ENCODE data around the gene TTBK2.
"Not testable (repeated sequence)": the region's sequence is repeated elsewhere in the genome, so short reads cannot be mapped to it uniquely, and the experiment has no call there.

Gene TTBK2

DNA sequence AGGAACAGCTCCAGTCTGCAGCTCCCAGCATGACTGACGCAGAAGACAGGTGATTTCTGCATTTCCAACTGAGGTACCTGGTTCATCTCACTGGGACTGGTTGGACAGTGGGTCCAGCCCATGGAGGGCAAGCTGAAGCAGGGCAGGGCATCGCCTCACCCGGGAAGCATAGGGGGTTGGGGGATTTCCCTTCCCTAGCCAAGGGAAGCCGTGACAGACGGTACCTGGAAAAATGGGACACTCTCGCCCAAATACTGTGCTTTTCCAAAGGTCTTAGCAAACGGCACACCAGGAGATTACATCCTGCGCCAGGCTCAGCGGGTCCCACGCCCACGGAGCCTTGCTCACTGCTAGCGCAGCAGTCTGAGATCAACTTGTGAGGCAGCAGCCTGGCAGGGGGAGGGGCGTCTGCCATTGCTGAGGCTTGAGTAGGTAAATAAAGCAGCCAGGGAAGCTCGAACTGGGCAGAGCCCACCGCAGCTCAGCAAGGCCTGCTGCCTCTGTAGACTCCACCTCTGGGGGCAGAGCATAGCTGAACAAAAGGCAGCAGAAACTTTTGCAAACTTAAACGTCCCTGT lies 156.3 kb downstream of the TTBK2 start:
- not testable (repeated sequence) for DNase-seq (ENCODE audit: low read depth)

DNA sequence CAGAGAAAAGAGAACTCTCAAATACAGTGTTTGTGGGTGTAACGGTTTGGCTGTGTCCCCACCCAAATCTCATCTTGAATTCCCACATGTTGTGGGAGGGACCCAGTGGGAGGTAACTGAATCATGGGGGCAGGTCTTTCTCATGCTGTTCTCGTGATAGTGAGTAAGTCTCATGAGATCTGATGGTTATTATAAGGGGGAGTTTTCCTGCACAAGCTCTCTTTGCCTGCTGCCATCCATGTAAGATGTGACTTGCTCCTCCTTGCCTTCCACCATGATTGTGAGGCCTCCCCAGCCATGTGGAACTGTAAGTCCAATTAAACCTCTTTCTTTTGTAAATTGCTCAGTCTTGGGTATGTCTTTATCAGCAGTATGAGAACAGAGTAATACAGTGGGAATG lies 158.8 kb downstream of the TTBK2 start:
- DNase-seq (ENCODE audit: low read depth): not testable (repeated sequence)

DNA sequence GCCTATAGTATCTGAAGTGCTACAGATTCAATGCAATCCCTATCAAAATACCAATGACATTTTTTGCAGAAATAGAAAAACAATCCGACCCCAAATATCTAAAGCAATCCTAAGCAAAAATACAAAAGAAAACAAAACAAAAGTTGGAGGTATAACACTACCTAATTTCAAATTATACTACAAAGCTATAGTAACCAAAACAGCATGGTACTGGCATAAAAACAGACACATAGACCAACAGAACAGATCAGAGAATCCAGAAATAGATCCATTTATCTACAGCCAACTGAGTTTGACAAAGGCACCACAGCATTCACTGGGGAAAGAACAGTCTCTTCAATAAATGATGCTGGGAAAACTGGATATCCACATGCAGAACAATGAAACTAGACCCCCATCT lies 159.8 kb downstream of the TTBK2 start:
- DNase-seq (ENCODE audit: low read depth): no peak

DNA sequence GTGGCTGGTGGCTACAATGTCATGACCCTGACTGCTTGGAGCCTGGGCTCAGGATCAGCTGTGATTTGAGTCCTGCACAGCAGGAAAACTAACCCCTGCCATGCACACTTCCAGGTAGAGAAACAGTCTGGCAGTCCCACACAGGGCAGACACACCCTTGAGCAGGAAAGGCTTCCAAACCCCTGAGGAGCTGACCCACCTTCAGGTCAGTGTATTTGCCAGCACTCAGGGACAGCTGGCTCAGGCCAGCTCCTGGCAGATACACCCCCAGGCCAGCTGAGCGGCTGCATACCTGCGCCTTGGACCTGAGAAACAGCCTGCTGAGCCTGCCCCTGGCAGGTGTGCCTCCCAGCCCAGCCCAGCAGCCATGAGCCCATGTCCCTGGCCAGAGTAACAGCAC lies 161.5 kb downstream of the TTBK2 start:
- DNase-seq (ENCODE audit: low read depth): no peak

DNA sequence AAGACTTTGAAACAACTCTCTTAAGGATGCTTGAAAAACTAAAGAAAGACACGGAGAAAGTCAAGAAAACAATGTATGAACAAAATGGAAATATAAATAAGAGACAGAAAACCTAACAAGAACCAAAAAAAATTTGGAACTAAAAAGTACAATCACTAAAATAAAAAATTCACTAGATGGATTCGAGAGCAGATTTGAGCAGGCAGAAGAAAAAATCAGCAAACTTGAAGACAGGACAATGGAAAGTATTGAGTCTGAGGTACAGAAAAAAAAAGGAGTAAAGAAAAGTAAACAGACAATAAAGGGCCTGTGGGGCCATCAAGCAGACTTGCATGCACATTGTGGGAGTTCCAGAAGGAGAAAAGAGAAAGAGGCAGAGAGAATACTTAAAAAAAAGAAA lies 170.3 kb downstream of the TTBK2 start:
- no peak for DNase-seq (ENCODE audit: low read depth)

DNA sequence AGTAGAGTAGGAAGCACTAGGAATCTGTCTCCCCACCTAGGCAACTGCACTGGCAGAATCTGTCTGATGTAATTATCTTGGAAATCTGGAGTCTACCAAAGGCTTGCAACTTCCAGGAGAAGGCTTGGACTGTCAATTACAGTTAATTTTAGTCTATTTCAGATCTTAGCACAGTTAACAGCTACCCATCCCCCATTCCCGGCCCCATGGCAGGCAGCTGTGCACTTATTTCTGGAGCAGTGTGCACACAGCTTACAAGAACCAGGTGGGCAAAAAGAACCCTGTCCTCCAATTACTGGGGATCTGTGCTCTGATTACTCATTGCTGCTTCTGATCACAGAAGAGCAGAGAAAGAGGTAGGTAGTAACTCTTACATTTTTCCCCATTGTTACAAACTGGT lies 171.3 kb downstream of the TTBK2 start:
- DNase-seq (ENCODE audit: low read depth): no peak

DNA sequence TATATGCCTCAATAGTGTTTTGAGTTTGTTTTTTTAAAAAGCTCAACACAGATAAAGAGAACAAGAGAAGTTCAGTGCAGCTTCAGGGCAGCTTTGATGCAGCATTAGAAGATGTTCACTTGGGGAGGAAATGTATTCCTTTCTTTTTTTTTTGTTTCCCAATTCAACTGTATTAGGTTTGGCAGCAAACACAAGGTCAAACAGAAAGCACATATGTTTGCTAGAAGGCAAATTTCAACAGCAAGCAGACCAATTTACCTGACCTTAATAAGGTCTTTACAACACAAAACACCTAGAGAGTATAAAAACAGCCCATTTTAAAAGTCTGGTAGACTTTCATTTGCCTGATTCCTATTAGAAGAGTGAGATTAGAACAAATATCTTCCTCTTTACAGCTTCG lies 176.4 kb downstream of the TTBK2 start:
- DNase-seq (ENCODE audit: low read depth): no peak

DNA sequence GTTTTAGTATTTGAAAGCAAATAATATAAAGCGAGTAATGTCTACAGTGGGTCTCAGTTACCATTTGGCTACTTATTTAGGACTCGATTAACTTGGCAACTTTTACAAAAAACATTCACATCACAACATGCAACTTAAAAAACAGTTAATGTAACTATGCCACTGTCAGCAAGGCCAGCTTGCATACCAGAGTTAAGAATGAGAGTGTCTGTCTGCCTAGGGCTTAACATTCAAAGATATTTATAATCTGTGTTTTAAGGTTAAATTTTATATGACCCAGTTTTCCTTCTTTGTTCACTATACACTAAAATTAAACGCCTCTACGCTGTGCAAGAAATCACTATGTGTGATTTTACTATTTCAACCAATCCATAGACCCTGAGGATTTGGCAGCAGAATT lies 178.4 kb downstream of the TTBK2 start:
- no peak for DNase-seq (ENCODE audit: low read depth)

DNA sequence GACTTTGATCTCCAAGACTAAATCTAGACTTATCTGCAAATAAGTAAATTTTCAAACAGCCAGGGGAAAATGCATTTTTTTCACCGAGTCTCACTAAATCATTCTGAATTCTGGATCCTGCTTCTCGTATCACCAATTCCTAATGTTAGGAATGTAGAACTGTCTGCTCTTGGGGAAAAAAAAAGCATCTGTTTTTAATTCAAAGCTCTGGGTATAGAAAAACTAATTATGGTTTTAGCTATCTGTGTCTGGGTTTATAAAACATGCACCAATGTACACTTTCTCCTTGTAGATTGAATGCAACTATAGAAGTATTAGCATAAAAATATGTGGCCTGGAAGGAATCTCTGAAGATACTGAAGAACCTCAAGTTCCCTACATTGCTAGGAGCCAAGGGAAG lies 178.9 kb downstream of the TTBK2 start:
- no peak for DNase-seq (ENCODE audit: low read depth)

DNA sequence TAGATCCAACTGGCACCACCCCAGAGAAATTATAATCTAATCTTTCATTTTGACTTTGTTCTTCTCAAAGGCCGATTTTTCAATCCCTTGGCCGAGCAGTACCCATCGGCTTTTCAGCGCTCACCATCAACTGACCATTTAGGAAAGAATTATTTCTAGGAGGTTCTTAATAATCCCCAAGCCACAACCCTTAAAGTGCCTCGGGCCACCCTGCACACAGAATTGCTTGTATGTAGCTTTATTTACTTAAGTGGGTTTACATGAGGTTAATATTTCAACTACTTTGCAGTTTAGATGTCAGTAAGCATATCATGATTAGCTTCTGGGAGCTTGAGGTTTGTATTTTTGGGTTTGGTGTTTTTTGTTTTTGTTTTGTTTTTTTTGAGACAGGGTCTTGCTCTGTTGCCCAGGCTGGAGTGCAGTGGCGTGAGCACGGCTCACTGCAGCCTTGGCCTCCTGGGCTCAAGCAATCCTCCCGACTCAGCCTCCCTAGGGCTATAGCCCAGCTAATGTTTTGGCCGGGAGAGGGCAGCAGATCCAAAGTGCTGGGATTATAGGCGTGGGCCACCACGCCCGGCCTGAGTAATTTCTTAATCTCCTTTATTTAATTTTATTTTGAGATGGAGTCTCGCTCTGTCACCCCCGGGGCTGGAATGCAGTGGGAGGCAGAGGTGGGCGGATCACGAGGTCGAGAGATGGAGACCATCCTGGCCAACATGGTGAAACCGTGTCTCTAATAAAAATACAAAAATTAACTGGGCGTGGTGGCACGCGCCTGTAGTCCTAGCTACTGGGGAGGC lies 182.8 kb downstream of the TTBK2 start:
- no peak for DNase-seq (ENCODE audit: low read depth)

DNA sequence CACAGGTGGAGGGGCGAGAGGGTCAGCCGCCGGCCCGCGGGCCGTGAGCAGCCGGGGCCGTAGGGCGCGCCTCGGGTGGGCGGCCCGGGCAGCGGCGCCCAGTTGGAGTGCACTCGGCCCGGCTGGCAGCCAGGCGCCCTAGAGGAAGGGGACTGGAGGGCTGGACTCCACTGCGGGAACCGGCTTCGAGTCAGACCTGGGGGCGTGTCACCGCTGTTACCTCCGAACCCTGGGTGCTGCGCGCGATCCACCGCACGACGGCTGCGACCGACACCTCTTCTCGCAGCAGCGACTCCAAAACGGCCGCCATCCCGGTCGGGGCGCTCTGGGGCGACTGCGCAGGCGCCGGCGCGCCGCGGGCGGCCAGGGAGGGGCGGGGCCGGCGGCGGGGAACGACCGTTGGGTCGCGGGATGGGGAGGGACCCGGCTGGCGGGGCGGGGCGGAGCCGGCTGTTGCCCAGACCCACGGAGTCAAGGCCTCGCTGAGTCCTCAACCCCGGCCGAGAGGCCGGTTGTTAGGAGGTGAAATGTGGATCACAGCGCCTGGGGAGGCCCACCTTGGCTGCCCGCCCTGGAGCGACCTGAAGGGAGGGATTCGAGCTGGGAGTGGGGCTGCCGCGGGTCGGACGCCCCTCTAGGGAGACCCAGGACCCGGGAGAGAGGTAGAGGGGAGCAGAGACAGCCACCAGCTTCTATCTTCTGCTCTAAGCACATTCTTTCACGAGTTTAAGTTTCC lies 183.6 kb downstream of the TTBK2 start, which contains the start of gene CDAN1:
TSS of gene CDAN1 (minus strand) at position 336 of the 736 bp plus-strand sequence. CDS start at position 310, 26 bp downstream.
- peak; percentile 92 for DNase-seq (ENCODE audit: low read depth)

DNA sequence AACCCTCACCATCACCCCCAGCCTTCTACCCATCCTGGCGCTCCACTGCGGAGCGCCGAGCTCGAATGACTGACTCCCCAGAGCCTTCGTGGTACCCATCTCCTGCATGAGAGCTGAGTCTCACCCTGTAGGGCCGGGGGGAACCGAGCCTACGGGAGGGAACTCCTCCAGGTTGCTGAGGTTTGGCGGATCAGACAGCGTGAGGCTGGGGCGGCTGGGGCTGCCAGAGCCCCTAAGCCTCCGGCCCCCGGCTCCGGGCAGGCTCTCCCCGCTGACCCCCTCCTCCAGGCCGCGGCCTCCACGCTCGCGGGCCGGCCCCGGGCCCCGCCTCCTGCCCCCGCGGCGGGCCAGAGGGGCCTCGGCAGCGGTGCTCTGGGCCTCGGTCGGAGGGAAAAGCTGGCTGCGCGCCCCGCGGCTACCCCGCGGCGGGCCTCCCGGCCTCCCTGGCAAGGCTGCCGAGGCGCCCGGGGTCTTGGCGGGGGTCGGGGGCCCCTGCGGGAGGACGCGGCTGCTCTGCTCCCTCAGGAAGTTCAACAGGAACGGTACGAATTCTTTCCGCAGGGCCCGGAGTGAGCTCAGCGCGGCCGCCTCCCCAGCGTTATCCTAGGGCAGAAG lies 184.3 kb downstream of the TTBK2 start:
- DNase-seq (ENCODE audit: low read depth): no peak

DNA sequence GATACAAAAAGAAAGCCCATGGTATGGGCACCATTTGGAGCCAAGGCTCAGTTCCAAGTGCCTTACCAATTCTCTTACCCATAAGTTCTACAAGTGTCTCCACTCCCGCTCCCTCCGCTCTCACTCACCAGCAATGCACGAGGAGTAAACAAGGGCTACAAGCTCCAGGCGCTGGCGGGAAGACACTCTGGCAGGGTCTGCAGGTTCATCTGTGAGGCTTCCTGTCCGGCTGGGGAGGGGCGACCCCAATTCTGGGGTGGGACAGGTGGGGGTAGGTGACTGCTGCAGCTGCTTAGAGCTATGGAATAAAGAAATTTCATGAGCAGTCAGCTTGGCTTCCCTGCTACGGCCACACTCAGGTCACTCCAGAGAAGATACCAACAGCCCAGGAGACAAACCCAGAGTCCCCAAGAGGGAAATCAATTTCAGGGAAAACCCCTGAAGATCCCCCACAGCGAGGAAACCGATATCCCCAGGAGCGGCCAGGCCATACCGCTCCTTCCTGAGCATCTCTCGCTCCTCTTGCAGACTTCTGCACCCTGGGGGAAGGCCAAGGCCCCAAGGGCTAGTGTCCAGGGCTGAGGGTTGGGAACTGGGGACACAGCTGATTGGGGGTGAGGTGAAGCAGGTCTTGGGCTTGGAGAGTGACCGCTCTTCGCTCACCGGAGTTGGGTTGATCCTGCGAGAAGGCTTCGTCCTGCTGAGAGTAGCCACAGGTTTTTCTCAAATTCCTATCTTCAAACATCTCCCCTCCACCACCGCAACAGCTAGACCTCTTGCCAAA lies 185.0 kb downstream of the TTBK2 start:
- DNase-seq (ENCODE audit: low read depth): no peak

DNA sequence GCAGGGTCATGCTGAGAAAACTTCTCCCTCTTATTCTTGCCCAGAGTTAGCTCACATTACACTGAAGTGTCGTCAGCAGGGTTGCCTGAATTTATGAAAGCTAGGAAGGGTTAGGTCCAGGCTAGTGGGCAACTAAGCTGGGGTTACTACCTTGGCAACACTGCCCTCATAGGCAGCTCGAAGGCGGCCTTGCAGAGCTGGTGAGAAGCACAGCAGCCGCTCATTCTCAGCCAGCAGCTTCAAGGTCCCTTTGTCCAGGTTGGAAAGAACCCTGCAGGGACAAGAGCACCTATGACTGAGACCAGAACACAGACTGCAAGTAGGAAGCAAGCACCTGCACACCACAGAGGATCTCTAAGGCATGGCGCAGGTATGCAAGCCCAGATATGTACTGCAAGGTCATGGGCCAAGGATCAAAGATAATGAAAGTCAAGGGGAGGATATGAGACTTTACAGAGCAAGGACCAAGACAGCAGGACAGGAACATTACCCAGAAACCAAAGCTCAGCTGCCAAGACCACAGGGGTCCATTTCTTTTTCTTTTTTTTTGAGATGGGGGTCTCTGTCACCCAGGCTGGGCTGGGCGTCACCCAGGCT lies 186.4 kb downstream of the TTBK2 start:
- no peak for DNase-seq (ENCODE audit: low read depth)

DNA sequence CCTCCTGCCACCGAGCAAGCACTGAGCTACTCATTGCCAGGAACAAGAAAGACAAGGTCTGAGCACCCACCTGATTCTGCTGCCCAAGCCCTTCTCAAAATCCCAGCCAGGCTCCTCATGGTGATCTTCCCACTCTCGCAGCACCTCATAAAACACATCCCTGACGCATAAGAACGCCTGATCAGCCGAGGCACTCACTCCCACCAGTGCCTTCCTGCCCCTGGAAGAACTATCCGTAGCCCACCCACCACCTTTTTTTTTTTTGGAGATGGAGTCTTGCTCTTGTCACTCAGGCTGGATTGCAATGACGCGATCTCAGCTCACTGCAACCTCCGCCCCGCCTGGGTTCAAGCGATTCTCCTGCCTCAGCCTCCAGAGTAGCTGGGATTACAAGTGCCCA lies 187.6 kb downstream of the TTBK2 start:
- DNase-seq (ENCODE audit: low read depth): no peak

DNA sequence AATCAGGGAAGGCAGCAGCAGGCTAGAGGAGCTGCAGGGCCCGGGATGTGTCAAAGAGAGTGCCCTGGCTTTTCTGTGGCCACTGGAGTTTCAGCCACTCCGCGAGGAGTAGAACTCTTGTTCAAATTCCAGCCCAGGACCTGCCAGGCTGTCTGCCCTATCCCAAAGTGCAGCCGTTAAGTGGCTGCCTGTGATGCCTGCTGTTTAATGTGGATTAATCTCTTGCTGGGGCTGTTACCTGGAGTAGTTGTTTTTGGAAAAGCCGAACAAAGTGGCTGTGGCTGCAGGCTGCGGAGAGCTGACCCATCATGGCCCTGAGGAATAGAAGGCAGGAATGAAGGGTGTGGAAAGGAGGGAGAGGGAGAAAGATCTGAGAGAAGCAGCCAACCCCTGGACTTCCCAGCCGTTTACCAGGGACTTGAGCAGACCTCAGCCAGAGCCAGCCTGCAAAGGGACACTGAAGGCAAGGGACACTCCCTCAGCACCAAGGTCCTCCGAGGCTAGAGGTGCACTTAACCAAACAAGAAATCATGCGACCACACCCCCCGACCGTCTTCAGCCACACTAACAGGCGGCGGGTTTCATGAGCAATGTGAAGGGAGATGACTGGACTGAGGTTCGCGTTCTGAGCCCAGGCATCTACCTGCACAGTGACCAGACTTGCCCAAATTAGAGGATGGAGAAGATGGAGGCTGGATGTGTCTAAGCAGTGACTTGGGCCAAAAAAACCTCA lies 188.3 kb downstream of the TTBK2 start:
- no peak for DNase-seq (ENCODE audit: low read depth)

DNA sequence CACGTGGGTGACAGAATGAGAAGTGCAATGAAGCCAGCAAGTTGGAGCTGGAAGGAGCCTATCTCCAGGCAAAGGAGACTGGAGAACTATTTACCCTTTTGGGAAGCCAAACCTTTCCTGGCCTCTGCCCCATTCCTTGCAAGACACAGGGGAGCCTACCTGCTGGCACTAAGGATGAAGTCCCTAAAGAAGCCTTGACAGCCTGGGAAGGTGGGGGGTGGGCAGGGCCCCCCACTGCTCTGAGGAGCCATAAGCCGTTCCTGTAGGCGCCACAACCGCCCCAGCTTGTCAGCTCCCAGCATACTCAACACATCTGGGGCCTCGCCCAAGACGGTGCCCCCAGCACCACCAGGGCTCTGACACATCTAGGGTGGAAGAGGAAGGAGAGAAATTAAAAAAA lies 189.1 kb downstream of the TTBK2 start:
- no peak for DNase-seq (ENCODE audit: low read depth)

DNA sequence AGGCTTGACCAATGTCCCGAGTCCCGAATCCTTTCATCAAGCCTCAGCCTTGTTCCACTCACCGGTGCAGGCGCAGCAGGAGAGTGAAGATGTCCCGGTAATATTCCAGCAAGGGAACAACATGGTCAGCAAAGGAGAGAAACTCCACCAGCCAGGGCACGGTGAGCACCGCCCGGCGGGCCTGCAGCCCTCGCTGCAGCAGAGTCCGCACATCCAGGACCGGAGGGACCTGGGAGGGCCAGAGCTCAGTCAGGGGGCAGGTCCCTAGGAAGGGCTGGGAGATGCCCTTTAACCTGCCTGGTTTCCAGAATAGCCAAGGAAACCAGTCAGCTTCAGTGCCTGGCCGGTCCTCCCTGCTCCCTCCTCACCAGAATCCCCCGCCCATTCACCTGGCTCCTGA lies 190.0 kb downstream of the TTBK2 start:
- DNase-seq (ENCODE audit: low read depth): no peak

DNA sequence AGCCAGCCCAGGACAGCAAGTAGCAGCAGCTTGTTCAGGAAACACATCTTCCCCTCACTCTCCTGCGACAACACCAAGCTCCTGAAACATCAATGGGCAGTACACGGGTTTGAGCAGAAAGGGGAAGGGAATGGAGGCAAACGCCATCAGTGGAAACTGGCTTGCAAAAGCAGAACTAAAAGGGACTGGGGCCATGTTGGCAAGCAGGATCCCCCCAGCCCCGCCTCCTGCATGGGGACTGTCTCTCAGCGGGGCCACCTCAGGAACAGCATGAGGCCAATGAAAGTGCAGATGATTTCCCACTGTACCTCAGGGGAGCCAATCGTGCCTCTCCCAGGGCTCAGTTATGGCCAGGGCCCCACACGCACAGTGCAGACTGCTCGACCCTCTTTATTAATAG lies 190.4 kb downstream of the TTBK2 start:
- no peak for DNase-seq (ENCODE audit: low read depth)

DNA sequence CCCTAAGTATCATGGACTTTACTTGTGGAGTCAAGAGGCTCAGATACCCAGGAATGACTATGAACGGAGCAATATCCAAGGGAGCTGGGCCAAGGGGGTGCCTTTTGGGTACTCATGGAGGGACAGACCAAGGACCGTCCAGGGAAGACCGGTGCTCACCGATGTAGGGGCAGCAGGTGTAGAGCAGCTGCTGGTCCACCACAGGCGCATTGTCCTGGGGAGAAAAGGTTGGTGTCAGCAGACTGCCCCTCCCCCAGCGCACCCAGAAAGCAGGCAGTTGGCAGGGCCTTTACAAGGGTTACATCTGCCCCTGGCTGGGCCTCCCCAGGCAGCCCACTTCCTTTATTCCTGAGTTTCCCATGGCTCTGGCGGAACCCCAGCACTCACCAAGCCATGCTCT lies 191.2 kb downstream of the TTBK2 start:
- no peak for DNase-seq (ENCODE audit: low read depth)

DNA sequence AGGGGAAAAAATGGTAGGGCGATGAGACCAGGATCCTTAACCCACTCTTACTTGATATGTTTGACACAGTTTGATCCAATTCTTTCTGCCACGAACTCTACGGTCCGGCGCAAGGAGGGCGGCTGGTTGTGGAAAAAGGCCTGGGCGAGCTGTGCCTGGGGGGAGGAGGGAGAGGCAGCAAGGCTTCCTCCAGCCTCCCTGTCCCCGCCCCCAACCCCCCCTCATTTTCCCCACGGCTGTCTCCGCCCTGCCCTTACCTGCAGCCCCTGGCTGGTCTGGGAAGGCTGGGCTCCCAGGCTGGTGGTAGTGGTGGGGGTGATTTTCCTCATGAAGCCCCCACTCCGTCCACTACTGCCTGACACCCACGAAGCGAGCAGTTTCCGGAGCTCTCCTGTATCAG lies 191.6 kb downstream of the TTBK2 start:
- no peak for DNase-seq (ENCODE audit: low read depth)

All from stimulated activated CD8-positive, alpha-beta memory T cell treated with anti-CD3 and anti-CD28 coated beads, Interleukin-4, amount 100 ng/mL, for 24 hours (primary cell).